ENCODE data around the gene SREK1IP1.
"Not testable (repeated sequence)": the region's sequence is repeated elsewhere in the genome, so short reads cannot be mapped to it uniquely, and the experiment has no call there.

Gene SREK1IP1

GRCh38 chr5:64765804-64766504 is 2.5 kb downstream of the SREK1IP1 start:
- no peak for DNase-seq (ENCODE audit: low read depth in 1 of 2, low spot score in 1 of 2)

DNA sequence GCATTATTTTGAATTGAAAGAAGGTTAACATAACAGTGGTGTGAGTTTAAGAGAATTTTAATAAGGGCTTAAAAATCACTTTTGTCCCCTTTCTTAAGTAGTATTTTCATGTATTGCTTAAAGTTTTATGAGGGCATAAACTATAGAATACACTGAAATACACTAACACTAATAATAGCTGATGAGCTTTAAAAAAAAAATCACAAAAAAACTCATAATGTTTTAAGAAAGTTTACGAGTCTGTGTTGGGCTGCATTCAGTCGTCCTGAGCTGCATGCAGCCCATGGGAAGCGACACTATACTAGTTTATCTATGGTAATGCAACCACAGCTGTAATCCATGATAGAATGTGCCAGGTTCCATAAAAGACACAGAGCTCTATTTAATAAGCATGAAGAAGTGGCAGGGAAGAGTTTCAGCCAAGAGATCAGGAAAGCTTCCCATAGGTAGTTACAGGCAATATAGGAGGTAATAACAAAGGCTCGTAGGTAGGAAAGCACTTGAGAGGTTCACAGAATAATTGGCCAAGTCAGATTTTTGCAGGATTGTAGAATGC is 4.5 kb downstream of the SREK1IP1 start:
- DNase-seq (ENCODE audit: low read depth in 1 of 2, low spot score in 1 of 2), result no peak

- DNase-seq (ENCODE audit: low read depth in 1 of 2, low spot score in 1 of 2), result no peak
Observed at GRCh38 chr5:64759960-64760660, 8.4 kb downstream of the SREK1IP1 start.

DNA sequence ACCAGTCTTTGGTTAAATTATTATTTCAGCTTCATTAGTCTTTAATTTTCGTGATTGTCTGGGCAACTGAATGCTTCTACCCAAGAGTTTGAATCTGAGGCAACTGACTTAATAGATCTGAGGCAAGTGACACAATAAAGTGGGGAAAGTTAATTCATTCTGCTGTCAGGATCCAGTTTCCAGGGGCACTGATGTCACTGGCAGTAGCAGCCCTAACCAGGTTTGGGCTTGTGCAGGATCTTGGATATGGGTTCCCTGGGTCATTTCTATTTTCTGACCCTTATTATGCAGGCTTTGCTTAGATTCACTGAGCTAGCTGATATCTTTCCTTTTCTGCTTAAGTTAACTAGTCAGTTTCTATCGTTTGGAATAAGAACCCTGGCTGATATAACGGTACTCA is 9.6 kb downstream of the SREK1IP1 start:
- DNase-seq (ENCODE audit: low read depth in 1 of 2, low spot score in 1 of 2), result no peak

- no peak for DNase-seq (ENCODE audit: low read depth in 1 of 2, low spot score in 1 of 2)
Observed at GRCh38 chr5:64754066-64754465, 14.4 kb downstream of the SREK1IP1 start.

DNA sequence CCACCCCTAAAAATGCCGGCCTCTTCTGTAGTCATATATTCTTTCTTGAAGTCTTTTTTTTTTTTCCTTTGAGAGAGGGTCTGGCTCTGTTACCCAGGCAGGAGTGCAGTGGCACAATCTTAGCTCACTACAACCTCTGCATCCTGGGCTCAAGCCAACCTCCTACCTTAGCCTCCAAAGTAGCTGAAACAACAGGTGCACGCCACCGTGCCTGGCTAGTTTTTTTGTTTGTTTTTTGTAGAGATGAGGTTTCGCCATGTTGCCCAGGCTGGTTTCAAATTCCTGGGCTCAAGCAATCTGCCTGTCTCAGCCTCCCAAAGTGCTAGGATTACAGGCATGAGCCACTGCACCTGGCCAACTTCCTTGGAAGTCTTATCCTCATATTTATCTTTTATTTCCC is 19.1 kb downstream of the SREK1IP1 start:
- no peak for DNase-seq (ENCODE audit: low read depth in 1 of 2, low spot score in 1 of 2)

- DNase-seq (ENCODE audit: low read depth in 1 of 2, low spot score in 1 of 2), result no peak
Observed at GRCh38 chr5:64746446-64746845, 22.0 kb downstream of the SREK1IP1 start.

DNA sequence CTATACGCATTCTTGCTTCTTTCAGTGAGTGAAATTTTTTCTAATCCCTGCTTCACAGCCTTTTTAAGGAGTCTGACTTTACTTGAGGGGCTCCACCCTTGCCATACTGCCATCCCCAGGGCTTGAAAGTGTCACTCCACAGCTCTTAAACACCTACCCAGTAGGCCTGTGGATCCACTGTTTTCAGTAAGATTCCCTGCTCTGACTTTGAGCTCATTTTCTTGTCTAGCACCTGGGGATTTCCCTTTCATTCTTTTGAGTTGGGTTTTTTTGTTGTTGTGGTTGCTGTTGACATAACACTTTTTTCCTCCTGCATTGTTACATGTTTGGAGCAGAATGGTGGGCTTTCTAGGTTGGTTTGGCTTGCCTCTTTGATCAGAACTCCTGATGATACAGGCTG is 23.6 kb downstream of the SREK1IP1 start:
- DNase-seq (ENCODE audit: low read depth in 1 of 2, low spot score in 1 of 2), result no peak

- DNase-seq (ENCODE audit: low read depth in 1 of 2, low spot score in 1 of 2), result no peak
Observed at GRCh38 chr5:64742821-64743220, 25.7 kb downstream of the SREK1IP1 start.

- DNase-seq (ENCODE audit: low read depth in 1 of 2, low spot score in 1 of 2), result no peak
Observed at GRCh38 chr5:64742411-64742810, 26.1 kb downstream of the SREK1IP1 start.

GRCh38 chr5:64727150-64727549 is 41.3 kb downstream of the SREK1IP1 start:
- DNase-seq (ENCODE audit: low read depth in 1 of 2, low spot score in 1 of 2), result no peak

GRCh38 chr5:64722588-64722987 is 45.9 kb downstream of the SREK1IP1 start:
- no peak for DNase-seq (ENCODE audit: low read depth in 1 of 2, low spot score in 1 of 2)

- not testable (repeated sequence) for DNase-seq (ENCODE audit: low read depth in 1 of 2, low spot score in 1 of 2)
Observed at GRCh38 chr5:64714495-64714894, 54.0 kb downstream of the SREK1IP1 start.

- DNase-seq (ENCODE audit: low read depth in 1 of 2, low spot score in 1 of 2), result no peak
Observed at GRCh38 chr5:64707191-64707590, 61.3 kb downstream of the SREK1IP1 start.

DNA sequence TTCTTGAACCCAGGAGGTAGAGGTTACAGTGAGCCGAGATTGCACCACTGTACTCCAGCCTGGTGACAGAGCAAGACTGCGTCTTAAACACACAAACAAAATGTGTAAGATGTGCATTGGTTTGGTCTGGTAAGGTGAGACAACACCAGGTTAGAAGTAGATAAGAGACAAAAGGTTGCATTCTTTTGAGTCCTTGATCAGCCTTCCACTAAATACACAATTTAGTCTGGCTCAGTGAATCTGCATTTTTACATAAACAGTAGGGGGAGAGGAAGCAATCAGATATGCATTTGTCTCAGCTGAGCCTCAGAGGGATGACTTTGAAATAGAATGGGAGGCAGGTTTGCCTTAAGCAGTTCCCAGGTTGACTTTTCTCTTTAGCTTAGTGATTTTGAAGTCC is 62.4 kb downstream of the SREK1IP1 start:
- DNase-seq (ENCODE audit: low read depth in 1 of 2, low spot score in 1 of 2), result not testable (repeated sequence)

- DNase-seq (ENCODE audit: low read depth in 1 of 2, low spot score in 1 of 2), result no peak
Observed at GRCh38 chr5:64700765-64701164, 67.7 kb downstream of the SREK1IP1 start.

GRCh38 chr5:64696414-64696813 is 72.1 kb downstream of the SREK1IP1 start:
- DNase-seq (ENCODE audit: low read depth in 1 of 2, low spot score in 1 of 2), result not testable (repeated sequence)

DNA sequence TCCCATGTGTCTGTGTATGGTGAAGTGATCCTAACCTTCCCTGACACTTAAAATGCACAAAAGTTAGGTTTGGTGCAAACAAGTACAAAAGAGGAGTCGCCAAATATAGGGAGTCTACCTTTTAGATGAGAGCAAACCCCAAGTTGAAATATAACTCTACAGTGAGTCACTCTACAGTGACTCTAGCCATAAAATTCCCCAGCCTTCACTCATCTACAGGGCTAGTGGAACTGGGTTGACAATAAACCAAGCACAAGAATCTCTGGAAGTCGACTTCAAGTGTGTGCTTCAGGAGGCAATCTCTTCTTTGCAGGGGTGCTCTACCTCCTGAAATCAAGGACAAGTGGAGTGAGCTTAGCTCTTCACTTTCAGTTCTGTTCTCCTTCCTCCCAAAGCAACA is 74.9 kb downstream of the SREK1IP1 start:
- no peak for DNase-seq (ENCODE audit: low read depth in 1 of 2, low spot score in 1 of 2)

GRCh38 chr5:64691291-64691690 is 77.2 kb downstream of the SREK1IP1 start:
- DNase-seq (ENCODE audit: low read depth in 1 of 2, low spot score in 1 of 2), result no peak

DNA sequence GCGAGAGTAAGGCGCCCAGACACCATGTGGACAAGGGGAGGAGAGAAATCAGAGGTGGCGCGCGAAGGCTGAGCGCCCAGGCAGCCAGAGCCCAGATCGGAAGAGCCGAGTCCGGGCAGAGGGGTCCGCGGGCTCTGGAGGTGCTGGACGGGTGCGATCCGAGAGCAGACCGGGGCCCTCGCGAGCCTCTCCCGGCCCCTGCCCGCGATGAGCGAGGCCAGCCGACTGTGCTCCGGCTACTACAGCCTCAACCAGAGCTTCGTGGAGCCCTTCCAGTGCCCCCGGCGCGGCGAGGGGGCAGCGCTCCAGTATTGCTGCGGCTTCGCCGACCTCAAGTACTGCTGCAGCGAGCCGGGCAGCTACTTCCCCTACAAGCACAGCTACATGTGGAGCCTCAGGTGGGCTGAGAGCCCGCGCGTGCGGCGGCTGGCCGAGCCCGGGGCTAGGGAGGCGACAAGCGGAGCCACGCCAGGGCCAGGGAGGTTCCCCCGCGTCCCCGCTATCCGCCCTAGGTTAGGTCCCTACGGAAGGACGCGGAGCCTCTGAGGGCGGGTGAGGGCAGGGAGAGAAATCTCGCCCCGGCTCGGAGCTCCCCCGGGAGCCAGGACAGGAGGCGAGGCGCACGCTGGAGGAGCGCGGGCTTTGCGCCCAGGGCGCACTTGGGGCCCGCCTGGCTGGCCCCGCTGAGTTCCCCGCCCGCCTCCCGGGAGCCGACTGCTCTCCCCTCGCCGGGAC is 77.9 kb downstream of the SREK1IP1 start, which contains the start of gene SHISAL2B:
Gene SHISAL2B (plus strand): TSS at position 87 of the 735 bp plus-strand sequence. CDS start 121 bp downstream, at position 208.
- DNase-seq (ENCODE audit: low read depth in 1 of 2, low spot score in 1 of 2), result no peak

- DNase-seq (ENCODE audit: low read depth in 1 of 2, low spot score in 1 of 2), result no peak
Observed at GRCh38 chr5:64690104-64690416, 78.4 kb downstream of the SREK1IP1 start.

GRCh38 chr5:64688965-64689364 is 79.5 kb downstream of the SREK1IP1 start:
- no peak for DNase-seq (ENCODE audit: low read depth in 1 of 2, low spot score in 1 of 2)
